Germinal center (tissue), 1 donor: ENCODE results near the gene ATG5.
"Not testable (repeated sequence)": the region's sequence is repeated elsewhere in the genome, so short reads cannot be mapped to it uniquely, and the experiment has no call there.

Experiments used
- DNase-seq: peaks from one replicate; pipeline ENCODE4 v3.0.0; 2012; ENCODE audit warnings: mixed read lengths, low spot score

The ATG5 gene

DNA sequence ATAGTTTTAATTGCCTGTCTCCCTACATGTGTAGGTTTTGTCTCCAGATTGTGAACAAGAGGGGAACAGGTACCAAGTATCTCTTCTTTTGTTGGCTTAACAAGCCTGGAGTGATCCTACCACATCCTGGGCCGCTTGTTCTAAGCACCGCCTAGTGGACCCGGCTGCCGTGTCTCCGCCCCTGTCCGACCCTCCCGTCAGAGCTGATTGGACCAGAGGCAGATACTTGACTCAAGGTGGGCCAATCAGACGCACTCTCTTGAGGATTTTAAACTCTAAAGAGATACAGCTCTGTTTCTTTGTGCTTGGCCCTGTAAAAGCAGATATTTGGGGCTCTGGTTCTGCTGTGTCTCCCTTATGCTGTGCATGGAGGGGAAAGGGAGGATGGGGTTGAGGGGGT is 171.2 kb downstream of the ATG5 start:
- DNase-seq, result no peak

DNA sequence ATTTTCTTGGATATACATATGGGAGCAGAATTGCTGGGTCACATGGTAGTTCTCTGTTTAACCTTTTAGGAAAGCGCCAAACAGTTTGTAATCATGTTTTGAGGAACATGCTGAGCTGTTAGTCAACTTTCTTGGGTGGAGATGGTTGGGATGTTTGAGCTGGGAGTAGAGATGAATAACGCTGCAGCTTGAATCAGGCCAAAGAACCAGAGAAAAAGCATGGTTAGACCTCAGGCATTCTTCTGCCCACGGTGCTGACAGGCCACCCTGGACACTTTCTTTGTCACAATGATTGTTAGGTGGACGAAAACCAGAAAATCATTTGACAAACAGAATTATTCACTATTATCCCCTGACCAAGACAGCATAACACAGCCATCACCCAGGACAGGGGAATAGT is 172.6 kb downstream of the ATG5 start:
- DNase-seq, result no peak

DNA sequence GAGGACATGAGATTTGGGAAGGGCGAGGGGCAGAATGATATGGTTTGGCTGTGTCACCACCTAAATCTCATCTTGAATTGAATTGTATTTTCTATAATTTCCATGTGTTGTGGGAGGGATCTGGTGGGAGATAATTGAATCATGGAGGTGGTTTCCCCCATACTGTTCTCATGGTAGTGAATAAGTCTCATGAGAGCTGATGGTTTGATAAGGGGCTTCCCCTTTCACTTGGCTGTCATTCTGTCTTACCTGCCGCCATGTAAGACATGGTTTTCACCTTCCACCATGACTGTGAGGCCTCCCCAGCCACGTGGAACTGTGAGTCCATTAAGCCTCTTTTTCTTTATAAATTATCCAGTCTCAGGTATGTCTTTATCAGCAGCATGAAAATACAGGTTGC is 173.1 kb downstream of the ATG5 start:
- not testable (repeated sequence) for DNase-seq

DNA sequence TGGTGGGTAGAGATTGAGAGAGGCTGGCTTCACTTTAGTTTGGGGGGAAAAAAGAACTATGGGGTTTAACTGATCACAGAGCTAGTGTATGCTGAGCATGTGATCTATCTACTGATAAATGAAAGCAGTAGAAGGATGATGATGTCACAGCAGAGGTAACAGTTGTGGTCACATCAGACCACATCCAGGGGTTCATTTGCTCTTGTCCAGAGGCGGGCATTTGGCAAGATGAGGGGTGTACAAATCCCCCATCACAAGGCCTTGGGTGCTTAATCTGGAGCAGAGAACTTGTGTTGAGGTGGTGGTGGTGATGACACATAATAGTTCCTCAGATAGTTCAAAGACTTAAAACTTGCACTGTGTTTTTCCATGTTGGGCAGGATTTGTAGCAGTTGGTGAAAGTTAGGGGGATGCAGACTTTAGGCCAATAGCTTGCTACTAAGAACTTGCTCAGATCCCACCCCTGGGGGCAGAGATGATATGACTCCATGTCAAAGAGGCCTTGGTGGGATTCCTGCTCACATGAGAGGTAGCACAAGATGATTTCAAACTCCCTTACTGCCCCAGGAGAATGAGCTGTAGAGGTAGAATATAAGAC is 176.0 kb downstream of the ATG5 start:
- no peak for DNase-seq

DNA sequence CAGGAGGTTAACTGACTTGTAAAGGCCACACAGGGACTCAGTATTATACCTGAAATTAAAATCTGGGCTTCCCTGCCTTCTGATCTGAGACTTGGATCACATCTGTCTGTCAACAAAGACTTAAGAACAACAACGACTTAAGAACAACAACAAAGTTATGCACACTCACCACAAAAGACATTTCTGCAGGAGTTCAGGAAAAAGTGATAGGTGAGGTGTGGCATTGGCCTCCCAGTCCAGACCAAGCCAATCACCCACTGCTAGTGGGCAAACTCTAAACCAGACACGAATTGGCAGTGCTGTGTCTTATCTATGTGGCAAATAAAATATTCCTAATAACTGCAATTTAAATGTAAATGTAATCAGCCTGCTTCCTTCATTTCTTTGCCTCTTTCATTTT is 178.1 kb downstream of the ATG5 start:
- no peak for DNase-seq

DNA sequence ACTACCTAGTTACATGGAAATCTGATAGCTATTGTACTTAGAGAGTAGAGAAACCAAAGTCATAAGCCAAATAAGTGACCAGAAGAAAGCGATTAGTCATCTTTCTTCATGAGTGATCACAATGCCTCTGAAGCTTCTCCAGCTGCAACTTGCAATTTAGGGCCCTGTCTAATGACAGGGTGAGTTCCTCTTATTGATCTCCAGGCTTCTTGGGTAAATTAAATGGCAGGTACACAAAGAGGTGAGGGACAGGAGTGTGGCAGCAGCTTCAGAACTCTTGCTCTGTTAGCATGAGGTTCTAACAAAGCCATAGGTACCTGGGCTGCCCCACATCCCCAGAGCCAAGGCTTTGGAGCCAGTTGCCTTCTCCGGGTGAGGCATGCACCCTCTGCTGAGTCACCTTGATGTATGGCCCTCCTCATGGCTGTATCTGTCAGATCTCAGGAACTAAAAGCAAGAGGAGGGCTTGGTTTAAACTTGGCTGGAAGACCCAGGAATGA is 178.7 kb downstream of the ATG5 start:
- DNase-seq, result no peak

DNA sequence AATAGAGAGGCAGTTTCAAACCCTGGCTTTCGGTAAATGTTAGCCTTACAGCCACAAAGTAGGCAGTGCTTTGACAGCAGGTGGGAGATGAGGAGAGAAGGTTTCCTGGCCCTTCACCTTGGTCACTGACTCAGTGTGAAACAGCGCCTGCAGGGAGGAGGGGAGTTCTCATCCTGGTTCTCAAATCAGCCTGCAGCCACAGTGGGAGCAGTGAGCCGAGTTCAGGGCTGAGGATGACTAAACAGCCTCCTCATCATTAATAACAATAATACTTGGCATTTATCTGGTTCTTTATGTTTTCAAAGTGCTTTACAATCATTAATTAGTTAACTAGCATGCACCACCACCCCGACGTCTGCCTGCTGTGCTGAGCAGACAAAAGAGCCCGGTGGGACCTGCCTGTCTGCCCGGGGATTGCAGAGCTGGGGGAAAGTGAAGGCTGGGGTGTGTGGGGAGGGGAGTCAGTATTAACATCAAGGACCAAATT is 179.8 kb downstream of the ATG5 start:
- no peak for DNase-seq

DNA sequence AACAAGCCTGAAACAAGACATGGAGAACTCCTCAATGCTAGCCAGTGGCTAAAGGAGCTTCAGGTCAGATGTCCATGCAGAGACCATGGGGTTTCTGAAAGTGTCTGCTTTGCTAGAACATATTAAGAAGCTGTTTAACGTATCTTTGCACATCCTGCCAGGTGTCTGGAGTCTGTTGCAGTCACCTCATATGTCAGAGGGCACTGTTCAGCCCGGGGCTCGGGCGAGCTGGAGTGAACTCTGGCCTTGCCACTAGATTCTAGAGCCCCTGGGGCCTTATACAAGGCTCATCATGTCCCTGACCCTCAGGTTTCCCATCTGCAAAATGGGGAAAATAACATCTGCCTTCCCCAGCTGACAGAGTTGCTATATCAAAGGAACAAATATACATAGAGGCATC is 180.4 kb downstream of the ATG5 start:
- no peak for DNase-seq

DNA sequence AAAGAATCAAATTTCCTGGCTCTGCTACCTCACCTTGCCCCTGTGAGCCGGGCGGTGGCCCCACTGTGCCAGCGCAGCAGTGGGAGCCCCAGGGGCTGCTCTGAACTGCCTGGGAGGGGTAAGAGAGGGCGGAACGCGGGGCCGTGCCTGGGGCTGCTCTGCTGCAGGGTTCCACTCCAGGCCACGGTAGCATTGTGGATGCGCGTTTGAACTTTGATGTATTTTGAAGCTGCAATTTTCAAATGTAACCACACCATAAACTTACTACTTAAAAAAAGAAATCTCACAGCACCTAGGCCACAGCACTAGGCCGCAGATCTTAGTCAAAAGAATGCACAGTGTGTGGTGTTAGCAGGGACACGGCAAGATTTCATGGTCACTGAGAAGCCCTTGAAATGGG is 181.9 kb downstream of the ATG5 start:
- no peak for DNase-seq

DNA sequence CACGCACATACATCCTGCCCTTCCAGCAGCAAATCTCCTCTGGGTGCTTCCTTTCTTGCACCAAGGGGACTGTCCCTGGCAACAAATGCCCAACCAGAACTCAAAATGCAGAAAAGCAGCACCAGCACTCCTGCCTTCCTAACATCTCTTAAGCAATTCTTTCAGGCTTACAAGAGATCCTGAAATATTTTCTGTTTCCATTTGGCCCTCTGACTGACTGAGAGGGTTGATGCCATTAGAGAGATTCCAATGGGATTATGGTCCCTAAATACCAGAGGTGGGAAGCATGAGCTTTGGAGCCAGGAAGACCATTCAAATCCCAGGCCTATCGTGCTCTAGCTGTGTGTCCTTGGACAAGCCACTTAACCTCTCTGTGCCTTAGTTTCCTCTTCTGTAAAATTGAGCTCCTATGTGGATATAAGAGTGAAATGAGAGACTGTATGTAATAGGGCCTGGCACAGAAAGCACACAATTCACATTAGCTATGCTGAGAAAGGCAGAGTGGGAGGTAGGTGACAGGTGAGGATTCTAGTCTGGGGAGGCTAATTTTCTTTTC is 182.6 kb downstream of the ATG5 start:
- DNase-seq, result no peak

DNA sequence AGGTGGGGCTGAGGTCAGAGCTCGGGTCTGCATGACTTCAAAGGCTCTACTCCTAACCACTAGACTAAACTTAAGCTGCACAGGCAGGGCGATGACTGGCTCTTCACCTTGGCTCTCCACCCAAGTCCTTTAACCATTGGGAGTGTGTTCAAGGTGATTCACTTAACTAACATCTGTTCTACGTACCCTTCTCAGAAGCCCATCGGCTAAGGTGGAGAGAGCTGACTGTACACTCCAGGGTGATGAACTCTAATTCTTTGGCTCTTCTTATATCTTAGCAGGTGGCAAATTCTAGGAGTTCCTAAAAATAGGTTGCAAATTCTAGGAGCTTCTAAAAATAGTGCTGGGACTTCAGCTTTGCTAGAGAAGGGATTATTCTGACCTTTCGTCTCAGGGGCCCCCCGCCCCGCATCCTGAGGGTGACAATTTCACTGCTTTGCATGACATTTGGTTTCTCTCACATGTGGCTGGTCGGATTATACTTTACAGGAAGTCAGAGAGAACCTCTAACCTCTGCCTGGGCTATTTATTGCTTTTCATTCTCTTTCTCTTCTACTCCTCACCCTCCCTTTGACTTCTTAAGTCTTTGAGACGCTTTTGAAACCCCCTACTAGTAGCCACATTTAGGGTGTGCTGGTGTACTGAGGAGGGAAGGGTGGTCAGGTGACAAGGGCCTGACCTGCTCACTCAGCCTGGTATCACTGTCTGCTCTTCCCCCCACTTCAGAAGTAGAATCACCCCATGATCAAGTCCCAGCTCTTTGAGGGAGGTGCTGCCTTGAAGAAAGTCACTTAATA is 183.9 kb downstream of the ATG5 start:
- no peak for DNase-seq

DNA sequence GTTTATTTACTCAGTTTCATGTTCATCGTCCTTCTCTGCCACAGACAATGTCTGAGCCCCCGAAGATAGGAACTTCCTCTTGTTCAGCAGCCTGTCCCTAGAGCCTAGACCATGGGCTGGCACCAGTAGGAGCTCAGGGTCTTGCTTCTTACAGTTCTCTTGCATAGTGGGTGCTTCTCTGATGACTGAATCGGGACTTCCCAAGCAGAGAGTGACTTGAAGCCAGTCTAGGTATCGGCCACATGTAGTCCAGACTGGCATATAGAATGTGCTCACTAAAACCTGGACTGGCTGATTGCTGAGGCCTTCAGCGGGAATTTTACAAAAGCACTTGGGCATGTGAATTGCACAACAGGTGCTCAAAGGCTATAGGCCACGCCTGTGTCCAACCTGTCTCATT is 187.4 kb downstream of the ATG5 start:
- no peak for DNase-seq

DNA sequence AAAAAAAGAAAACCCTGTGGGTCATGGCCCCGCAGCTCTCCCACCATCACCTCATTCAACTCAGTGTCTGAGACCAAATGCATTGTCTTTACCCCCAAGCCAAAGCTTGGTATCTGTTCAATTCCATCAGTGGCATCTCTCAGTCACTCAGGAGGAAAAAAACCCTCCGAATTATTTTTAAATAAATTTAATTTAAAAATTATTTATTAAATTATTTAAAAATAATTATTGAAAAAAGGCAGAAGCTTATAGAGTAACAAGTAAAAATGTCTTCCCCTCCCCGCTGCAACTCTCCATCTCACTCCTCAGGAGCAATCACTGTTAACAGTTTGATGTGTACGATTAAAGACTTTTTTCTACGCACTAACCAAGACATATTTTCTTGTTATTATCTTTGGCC is 188.7 kb downstream of the ATG5 start:
- DNase-seq, result no peak

DNA sequence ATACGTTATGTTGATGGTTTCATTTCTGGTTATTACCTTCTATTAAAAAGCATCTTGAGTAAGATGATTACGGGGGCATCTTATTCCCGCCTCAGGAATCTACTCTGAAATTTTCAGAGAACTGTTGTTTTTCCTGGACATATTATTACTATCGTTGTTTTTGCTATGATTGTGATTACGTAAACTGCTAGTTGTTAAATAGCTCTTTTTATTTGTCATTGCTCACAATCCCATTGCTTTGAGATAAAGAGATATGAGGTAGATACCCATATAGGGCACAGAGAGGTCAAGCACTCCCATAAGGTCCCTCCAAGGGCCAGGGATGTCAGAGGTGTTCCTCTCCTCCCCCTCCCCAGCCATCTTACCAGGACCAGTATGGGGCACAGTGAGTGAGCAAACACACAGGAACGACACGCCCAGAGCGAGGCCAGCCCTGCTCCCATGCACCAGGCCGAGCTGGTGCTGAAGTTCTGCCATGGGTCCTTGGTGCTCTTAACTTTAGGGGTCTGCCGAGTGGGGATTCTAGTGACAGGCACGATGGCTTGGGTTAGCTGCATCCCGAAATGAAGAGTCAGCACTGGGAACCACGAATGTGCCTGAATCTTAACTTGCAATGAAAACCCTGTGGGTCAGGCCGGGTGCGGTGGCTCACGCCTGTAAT is 189.5 kb downstream of the ATG5 start:
- DNase-seq, result no peak

DNA sequence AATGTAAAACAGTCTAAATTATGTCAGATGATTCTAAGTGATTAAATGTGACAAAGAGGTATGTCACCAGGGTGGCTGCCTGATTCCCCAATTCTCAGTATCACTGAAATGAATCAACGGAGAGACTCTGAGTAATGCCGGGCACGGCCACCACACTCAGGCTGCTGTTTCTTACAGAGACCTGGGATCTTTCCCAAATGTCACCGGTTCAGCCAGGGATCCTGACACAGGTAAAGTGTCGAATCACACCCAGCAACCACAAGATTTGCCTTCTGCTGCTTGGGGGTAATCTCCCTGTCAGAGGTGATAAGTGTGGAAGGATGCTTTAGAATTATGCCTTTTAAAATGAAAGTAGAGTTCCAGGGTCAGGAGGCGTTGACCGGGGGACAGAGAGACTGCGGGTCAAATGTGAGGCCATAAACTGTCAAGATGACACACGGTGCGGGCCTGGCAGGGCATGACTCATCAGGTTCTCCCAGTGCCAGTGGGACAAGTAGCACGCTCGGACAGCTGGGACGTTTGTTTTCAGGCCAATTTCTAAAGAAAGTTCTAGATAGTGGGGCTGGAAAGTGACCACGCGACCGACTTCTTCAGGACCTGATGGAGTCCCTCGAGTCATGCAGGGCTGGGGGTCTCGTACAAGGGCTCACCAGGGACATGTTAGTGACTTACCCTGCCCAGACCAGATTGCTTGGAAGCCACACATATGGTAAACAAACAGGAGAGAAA is 190.5 kb downstream of the ATG5 start:
- no peak for DNase-seq
